Keratinocyte (primary cell): ENCODE results near the gene SLC1A2.

Experiments used
- CTCF ChIP-seq, 3 experiments: IDR thresholded peaks in 1 of 3; conservative IDR thresholded peaks in 1 of 3; optimal IDR thresholded peaks in 1 of 3; 2 replicates in 2 of 3; 3 replicates in 1 of 3; pipeline versions ENCODE3 to v1.5.1; 2011; ENCODE audit warnings: low read length in 3 of 3, mild to moderate bottlenecking in 3 of 3, moderate library complexity in 2 of 3, control low read depth in 1 of 3, inconsistent platforms in 1 of 3; ENCODE audit not compliant: insufficient read depth in 2 of 3; ENCODE audit errors: extremely low read depth in 1 of 3
- EZH2 ChIP-seq: IDR thresholded peaks from one replicate; pipeline ENCODE4 v1.6.1; 2012; ENCODE audit warnings: inconsistent platforms, mild to moderate bottlenecking, low read length, moderate library complexity

GRCh38 chr11:35210876-35211546 is 208.3 kb downstream of the SLC1A2 start:
- TF ChIP-seq CTCF (optimal IDR thresholded peaks at IDR 0.05 in 1 of 3, IDR thresholded peaks at IDR 0.05 in 1 of 3, conservative IDR thresholded peaks at IDR 0.05 in 1 of 3; ENCODE audit: extremely low read depth in 1 of 3, insufficient read depth in 2 of 3, low read length in 3 of 3) (no peak), EZH2 (no peak)
